CD14-positive monocyte (primary cell): ENCODE data around the gene RIMBP2. TPM values are rescaled to one million over a fixed set of nuclear protein-coding genes. Genes with fewer than 3 reads are reported as not detected.
A peak's percentile ranks its signal among the peaks of the same experiment; 100 is the strongest.

Experiments used
- DNase-seq, 3 donors: peaks; one replicate each; pipeline ENCODE4 v3.0.0-alpha.2; 2011 to 2022
- H2AFZ ChIP-seq: 2 replicates; pipeline ENCODE4 v1.6.0; 2012; ENCODE audit warnings: mild to moderate bottlenecking, low read depth, low read length, inconsistent platforms; ENCODE audit not compliant: insufficient read depth, poor library complexity, severe bottlenecking
- H3K27ac ChIP-seq, 2 donors: 1 replicate in 1 of 2; 2 replicates in 1 of 2; pipeline ENCODE4 v1.5.1; 2012 to 2013; ENCODE audit warnings: low read length in 2 of 2, control low read depth in 1 of 2, inconsistent platforms in 1 of 2, low read depth in 1 of 2, mild to moderate bottlenecking in 1 of 2
- H3K27me3 ChIP-seq, 2 donors: one replicate each; pipeline versions ENCODE4 v1.6.0 to v1.6.1; 2011 to 2013; ENCODE audit warnings: low read length in 2 of 2; ENCODE audit not compliant: control insufficient read depth in 2 of 2, insufficient read depth in 2 of 2
- H3K36me3 ChIP-seq, 2 donors: replicated peaks in 1 of 2; 1 replicate in 1 of 2; 2 replicates in 1 of 2; pipeline versions ENCODE4 v1.5.1 to v1.6.1; 2012 to 2013; ENCODE audit warnings: low read length in 2 of 2, control low read depth in 1 of 2, inconsistent platforms in 1 of 2, mild to moderate bottlenecking in 1 of 2; ENCODE audit not compliant: insufficient read depth in 2 of 2, control insufficient read depth in 1 of 2
- H3K4me1 ChIP-seq, 2 donors: 1 replicate in 1 of 2; 2 replicates in 1 of 2; pipeline versions ENCODE4 v1.5.1 to v1.6.1; 2012 to 2013; ENCODE audit warnings: low read length in 2 of 2, control low read depth in 1 of 2, inconsistent platforms in 1 of 2, mild to moderate bottlenecking in 1 of 2, moderate library complexity in 1 of 2; ENCODE audit not compliant: insufficient read depth in 2 of 2, control insufficient read depth in 1 of 2
- H3K4me2 ChIP-seq: replicated peaks from 2 replicates; pipeline ENCODE3; 2012; ENCODE audit warnings: low read length, moderate library complexity, mild to moderate bottlenecking; ENCODE audit not compliant: poor library complexity, severe bottlenecking; ENCODE audit errors: extremely low read depth
- H3K4me3 ChIP-seq, 3 experiments: fragments of 200-600 bp in 1 of 3; sonication (generic) in 1 of 3; replicated peaks in 1 of 3; 1 replicate in 2 of 3; 2 replicates in 1 of 3; pipeline ENCODE4 v1.5.1; 2011 to 2013; ENCODE audit warnings: low read length in 3 of 3, mild to moderate bottlenecking in 3 of 3, control low read depth in 2 of 3, low read depth in 2 of 3, inconsistent platforms in 1 of 3, moderate library complexity in 1 of 3
- H3K79me2 ChIP-seq: 2 replicates; pipeline ENCODE4 v1.6.0; 2012; ENCODE audit warnings: mild to moderate bottlenecking, control low read depth, inconsistent platforms, low read length, moderate library complexity; ENCODE audit not compliant: insufficient read depth
- H3K9ac ChIP-seq: 2 replicates; pipeline ENCODE4 v1.6.0; 2017; ENCODE audit warnings: low read length, mild to moderate bottlenecking; ENCODE audit not compliant: insufficient read depth, poor library complexity, severe bottlenecking
- H3K9me3 ChIP-seq, 2 donors: replicated peaks in 1 of 2; 1 replicate in 1 of 2; 2 replicates in 1 of 2; pipeline versions ENCODE4 v1.5.1 to v1.6.1; 2012 to 2013; ENCODE audit warnings: low read length in 2 of 2, control low read depth in 1 of 2; ENCODE audit not compliant: control insufficient read depth in 1 of 2, insufficient read depth in 1 of 2
- H4K20me1 ChIP-seq: 2 replicates; pipeline ENCODE4 v1.6.0; 2012; ENCODE audit warnings: mild to moderate bottlenecking, low read length, control low read depth, moderate library complexity; ENCODE audit not compliant: insufficient read depth
- H3K27ac Mint-ChIP-seq, 7 donors: one replicate each; pipeline ENCODE4 v1.8.0; 2020; ENCODE audit warnings: mild to moderate bottlenecking in 7 of 7, mixed read lengths in 7 of 7, moderate library complexity in 6 of 7, inconsistent platforms in 2 of 7
- H3K27me3 Mint-ChIP-seq, 3 donors: one replicate each; pipeline ENCODE4 v1.8.0; 2021 to 2022; ENCODE audit warnings: low read depth in 3 of 3, mild to moderate bottlenecking in 3 of 3, mixed read lengths in 3 of 3, moderate library complexity in 3 of 3, inconsistent platforms in 1 of 3
- H3K36me3 Mint-ChIP-seq, 2 donors: one replicate each; pipeline ENCODE4 v1.8.0; 2020; ENCODE audit warnings: mixed read lengths in 2 of 2, inconsistent platforms in 1 of 2, mild to moderate bottlenecking in 1 of 2
- H3K4me1 Mint-ChIP-seq: one replicate; pipeline ENCODE4 v1.8.0; 2020; ENCODE audit warnings: mild to moderate bottlenecking, mixed read lengths
- H3K4me3 Mint-ChIP-seq, 2 donors: one replicate each; pipeline ENCODE4 v1.8.0; 2020; ENCODE audit warnings: mild to moderate bottlenecking in 2 of 2, mixed read lengths in 2 of 2, moderate library complexity in 1 of 2
- H3K9me3 Mint-ChIP-seq, 7 donors: one replicate each; pipeline ENCODE4 v1.8.0; 2020 to 2022; ENCODE audit warnings: mixed read lengths in 7 of 7, mild to moderate bottlenecking in 6 of 7, moderate library complexity in 6 of 7, inconsistent platforms in 2 of 7
- CTCF ChIP-seq: fragments of 200-600 bp; IDR thresholded peaks from one replicate; pipeline ENCODE4 v1.8.0; 2022; ENCODE audit warnings: antibody characterized with exemption, mild to moderate bottlenecking
- WGBS: methylation state at CpG from one replicate; pipeline ENCODE4 v1.1.5; 2013; ENCODE audit warnings: missing lambda C conversion rate; ENCODE audit not compliant: insufficient coverage; 5-methylcytosine and 5-hydroxymethylcytosine counted together
- intact Hi-C, 2 donors: fragments of 100-400 bp; cut with micrococcal nuclease; formaldehyde crosslinking; loops; one replicate each; pipeline versions ENCODE4 v1.15.0 to v1.15.1; 2023
- polyA plus RNA-seq, 3 donors: library from polyadenylated mRNA; depleted of rRNA in 1 of 3; unstranded in 2 of 3; stranded (reverse) in 1 of 3; fragments of 300-500 nt in 2 of 3; fragments of >200 nt in 1 of 3; fragmentation: Illumina TruSeq in 2 of 3; gene quantifications; 1 replicate in 2 of 3; 2 replicates in 1 of 3; pipeline ENCODE4 v1.2.3, GENCODE V29; 2012 to 2021

The RIMBP2 gene
- polyA plus RNA-seq, 3 donors = not detected

- Histone ChIP-seq H3K4me3 (no peak overlapping the region), H3K27me3 (no peaks in the 10 kb centered on the region), H4K20me1 (no peaks in the 10 kb centered on the region), H3K79me2 (no peaks in the 10 kb centered on the region), H3K36me3 (no peaks in the 10 kb centered on the region), H3K9me3 (peaks cover 0 to 4% of the 10 kb centered on the region in 2 donors), H3K4me1 (no peaks in the 10 kb centered on the region), H3K27ac (no peak overlapping the region), H2AFZ (no peak overlapping the region), H3K4me2 (no peak overlapping the region), H3K9ac (no peak overlapping the region)
- Mint-ChIP-seq H3K27me3 (peaks cover 0 to 2% (median 2%) of the 10 kb centered on the region in 3 donors), H3K9me3 (peaks cover 3 to 11% (median 6%) of the 10 kb centered on the region in 7 donors), H3K4me3 (peak overlapping the region in 1 of 2 donors; percentile 38), H3K4me1 (no peaks in the 10 kb centered on the region), H3K27ac (no peak overlapping the region), H3K36me3 (no peaks in the 10 kb centered on the region)
- 80% methylated on average over 7 of the region's 9 CpGs for WGBS
- DNase-seq = no peak
- no peak for TF ChIP-seq CTCF
- intact Hi-C loops = no loop called here
These were observed 124.4 kb downstream of the RIMBP2 start for GRCh38 chr12:130591736-130592135.

- Histone ChIP-seq H3K4me3 (no peak overlapping the region), H3K79me2 (no peaks in the 10 kb centered on the region), H4K20me1 (no peaks in the 10 kb centered on the region), H3K27me3 (no peaks in the 10 kb centered on the region), H3K9me3 (peaks cover 1 to 6% of the 10 kb centered on the region in 2 donors), H2AFZ (no peak overlapping the region), H3K9ac (no peak overlapping the region), H3K4me1 (no peaks in the 10 kb centered on the region), H3K4me2 (no peak overlapping the region), H3K27ac (no peak overlapping the region), H3K36me3 (no peaks in the 10 kb centered on the region)
- H3K9me3 Mint-ChIP-seq = peaks cover 3 to 16% (median 10%) of the 10 kb centered on the region in 7 donors
- TF ChIP-seq CTCF = no peak
- no peak overlapping the region for H3K4me3 Mint-ChIP-seq
- intact Hi-C loops = no loop called here
- no peak for DNase-seq
- 91% methylated on average over 9 of the region's 12 CpGs for WGBS
- peaks cover 0 to 2% (median 2%) of the 10 kb centered on the region in 3 donors for H3K27me3 Mint-ChIP-seq
- H3K36me3 Mint-ChIP-seq = no peaks in the 10 kb centered on the region
- H3K27ac Mint-ChIP-seq = no peak overlapping the region
- H3K4me1 Mint-ChIP-seq = no peaks in the 10 kb centered on the region
These were observed 125.4 kb downstream of the RIMBP2 start for GRCh38 chr12:130590685-130591084.
